GM21825 (cell line): ENCODE data around the gene ASCL5.
"Not testable (repeated sequence)": the region's sequence is repeated elsewhere in the genome, so short reads cannot be mapped to it uniquely, and the experiment has no call there.

Experiments used
- ATAC-seq: cut with Tn5 transposase; IDR thresholded peaks from one replicate; pipeline ENCODE4 v1.9.1; 2021; ENCODE audit warnings: mild to moderate bottlenecking, moderate library complexity; ENCODE audit not compliant: unreplicated experiment

Gene ASCL5

GRCh38 chr1:201126832-201127754 lies at the start of gene ASCL5:
TSS of gene ASCL5 (minus strand) at chr1:201127184. CDS start at chr1:201115372, 11,812 bp downstream.
- no peak for ATAC-seq

GRCh38 chr1:201175820-201176500 lies 49.0 kb upstream of the ASCL5 start:
- ATAC-seq, result no peak

- no peak for ATAC-seq
These were observed 46.8 kb upstream of the ASCL5 start for GRCh38 chr1:201173736-201174135.

- ATAC-seq, result no peak
These were observed 46.1 kb upstream of the ASCL5 start for GRCh38 chr1:201172999-201173610.

- no peak for ATAC-seq
These were observed 45.3 kb upstream of the ASCL5 start for GRCh38 chr1:201172326-201172725.

GRCh38 chr1:201171063-201172036 lies 44.4 kb upstream of the ASCL5 start:
- ATAC-seq, result peak; percentile 28

- ATAC-seq, result peak; percentile 94
These were observed 43.6 kb upstream of the ASCL5 start for GRCh38 chr1:201170533-201171062.

GRCh38 chr1:201169971-201170532 lies 43.1 kb upstream of the ASCL5 start:
- no peak for ATAC-seq

GRCh38 chr1:201169203-201169602 lies 42.2 kb upstream of the ASCL5 start:
- no peak for ATAC-seq

GRCh38 chr1:201167041-201167991 lies 40.3 kb upstream of the ASCL5 start:
- ATAC-seq, result no peak

GRCh38 chr1:201164645-201165044 lies 37.7 kb upstream of the ASCL5 start:
- no peak for ATAC-seq

GRCh38 chr1:201163707-201164106 lies 36.7 kb upstream of the ASCL5 start:
- ATAC-seq, result no peak

GRCh38 chr1:201163036-201163435 lies 36.1 kb upstream of the ASCL5 start:
- not testable (repeated sequence) for ATAC-seq

- no peak for ATAC-seq
These were observed 31.0 kb upstream of the ASCL5 start for GRCh38 chr1:201157949-201158348.

GRCh38 chr1:201156819-201157218 lies 29.8 kb upstream of the ASCL5 start:
- ATAC-seq, result no peak

GRCh38 chr1:201156346-201156745 lies 29.4 kb upstream of the ASCL5 start:
- ATAC-seq, result no peak

GRCh38 chr1:201155354-201155753 lies 28.4 kb upstream of the ASCL5 start:
- no peak for ATAC-seq

- peak; percentile 97 for ATAC-seq
These were observed 27.6 kb upstream of the ASCL5 start, which contains the start of gene TMEM9 for GRCh38 chr1:201154389-201155165. TSS of gene TMEM9 (minus strand) at chr1:201154474. CDS start at chr1:201153923, 551 bp downstream.
